Measurements from ENCODE around the gene GNG7. TPM values are rescaled to one million over a fixed set of nuclear protein-coding genes. Genes with fewer than 3 reads are reported as not detected.

The GNG7 gene
- total and polyA plus RNA-seq, 10 of the 15 experiments (the other 5 are each of a cell fraction or from before 2014, with no cell fraction given) = 1.9 to 13.6 (median 6.5) TPM

GRCh38 chr19:2675892-2676291 lies 26.6 kb downstream of the GNG7 start (continued):
- TF ChIP-seq CTCF (IDR thresholded peaks at IDR 0.05 in 2 of 3, conservative IDR thresholded peaks at IDR 0.05 in 1 of 3; ENCODE audit: control insufficient read depth in 2 of 3, extremely low read depth in 1 of 3, insufficient read depth in 1 of 3, low read depth in 3 of 3, low read length in 3 of 3) = no peak
- no peak for TF ChIP-seq NR2C1 (IDR thresholded peaks at IDR 0.05)
- no peak for TF ChIP-seq ASH2L (IDR thresholded peaks at IDR 0.05; ENCODE audit: borderline replicate concordance, low read depth)
- TF ChIP-seq ESRRA (IDR thresholded peaks at IDR 0.05; ENCODE audit: low read length) = no peak
- no peak for TF ChIP-seq MEF2B (IDR thresholded peaks at IDR 0.05; ENCODE audit: partially characterized antibody, poor library complexity, severe bottlenecking)
- TF ChIP-seq EGR1 (IDR thresholded peaks at IDR 0.05; ENCODE audit: borderline replicate concordance in 1 of 2, low read depth in 2 of 2, low read length in 2 of 2) = no peak
- TF ChIP-seq FOXK2 (IDR thresholded peaks at IDR 0.05) = no peak
- TF ChIP-seq PRDM15 (CRISPR knock-in tag; IDR thresholded peaks at IDR 0.05) = no peak
- TF ChIP-seq SMC3 (IDR thresholded peaks at IDR 0.05; ENCODE audit: borderline replicate concordance, low read length) = no peak
- TF ChIP-seq FOXM1 (IDR thresholded peaks at IDR 0.05; ENCODE audit: low read depth, low read length) = no peak
- TF ChIP-seq IKZF1 (conservative IDR thresholded peaks at IDR 0.05) = no peak

Measured in GM12878 (cell line).